Activated CD4-positive, CD25-positive, alpha-beta regulatory T cell (primary cell): ENCODE results near the gene ANKRD33B.

Experiments
- DNase-seq, 4 experiments: peaks; one replicate each; lab custom pipeline; 2025; lab: John Stamatoyannopoulos, UW

The ANKRD33B gene

GRCh38 chr5:10699281-10699874 lies 135.5 kb downstream of the ANKRD33B start:
- no peak for DNase-seq

GRCh38 chr5:10699987-10700386 lies 136.1 kb downstream of the ANKRD33B start:
- no peak for DNase-seq

- no peak for DNase-seq
Measured at GRCh38 chr5:10700516-10700915, 136.6 kb downstream of the ANKRD33B start.

GRCh38 chr5:10701567-10702039 lies 137.7 kb downstream of the ANKRD33B start:
- peak in 3 of 4 experiments; percentile 4 to 7 (median 4) for DNase-seq

- no peak for DNase-seq
Measured at GRCh38 chr5:10702040-10702629, 138.3 kb downstream of the ANKRD33B start.

GRCh38 chr5:10702911-10703491 lies 139.1 kb downstream of the ANKRD33B start:
- DNase-seq: no peak

- no peak for DNase-seq
Measured at GRCh38 chr5:10703676-10704075, 139.8 kb downstream of the ANKRD33B start.

- no peak for DNase-seq
Measured at GRCh38 chr5:10704949-10705621, 141.2 kb downstream of the ANKRD33B start.

GRCh38 chr5:10705747-10706146 lies 141.9 kb downstream of the ANKRD33B start:
- no peak for DNase-seq

- DNase-seq: no peak
Measured at GRCh38 chr5:10706326-10706725, 142.5 kb downstream of the ANKRD33B start.
